OCI-M2 (cell line): ENCODE results near the gene ACTR2.
"Not testable (repeated sequence)": the region's sequence is repeated elsewhere in the genome, so short reads cannot be mapped to it uniquely, and the experiment has no call there.

Experiments
- DNase-seq: peaks from one replicate; lab custom pipeline; 2025; ENCODE audit not compliant: unreplicated experiment; lab: John Stamatoyannopoulos, UW

ACTR2 gene

GRCh38 chr2:65228263-65228750 is 676 bp downstream of the ACTR2 start:
- DNase-seq = peak; percentile 7

- no peak for DNase-seq
Observed at GRCh38 chr2:65231121-65231520, 3.5 kb downstream of the ACTR2 start.

DNA sequence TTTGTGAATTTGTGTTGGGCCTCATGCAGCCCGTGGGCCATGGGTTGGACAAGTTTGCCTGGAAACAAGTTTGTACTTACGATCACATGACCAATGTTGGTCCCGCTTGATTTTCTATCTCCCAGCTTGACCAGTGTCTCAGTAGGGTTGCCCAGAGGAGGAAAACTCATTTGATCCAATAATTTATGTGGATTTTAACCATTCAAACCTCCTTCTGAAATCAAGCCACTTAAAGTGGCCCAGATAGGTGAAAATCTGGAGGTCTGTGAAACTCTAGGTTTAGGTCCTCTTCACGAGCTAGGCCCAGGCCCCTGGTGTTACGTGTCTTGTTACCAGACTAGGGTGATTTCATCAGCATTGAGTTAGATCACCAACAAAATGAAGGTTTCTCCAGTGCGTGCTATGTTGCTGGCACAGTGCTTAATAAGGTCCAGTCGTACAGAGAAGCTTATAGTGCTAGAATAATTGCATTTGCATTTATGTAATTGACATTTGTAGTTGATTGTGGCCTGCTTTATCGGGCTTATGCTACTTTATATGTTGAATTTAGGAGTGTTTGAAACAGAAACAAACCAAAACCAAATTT is 4.4 kb downstream of the ACTR2 start:
- no peak for DNase-seq

- DNase-seq = no peak
Observed at GRCh38 chr2:65232636-65233035, 5.0 kb downstream of the ACTR2 start.

DNA sequence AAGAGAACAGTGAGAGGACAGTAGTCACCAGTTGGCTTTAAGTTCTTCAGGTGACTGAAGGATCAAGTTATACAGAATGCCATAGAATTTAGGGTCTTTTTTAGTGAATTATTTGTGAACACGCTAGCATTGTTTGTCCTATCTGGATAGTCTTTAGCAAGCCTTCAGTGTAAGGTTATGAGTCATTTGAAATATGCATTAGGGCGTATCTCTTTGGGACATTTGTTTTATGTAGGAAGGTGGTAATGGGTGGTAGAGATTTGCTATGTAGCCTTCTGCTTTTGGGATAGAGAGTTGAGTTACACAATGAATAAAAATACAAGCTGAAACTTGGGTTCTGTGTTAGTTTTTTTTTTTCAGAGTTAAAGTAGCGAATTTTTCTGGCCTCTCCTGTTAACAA is 13.0 kb downstream of the ACTR2 start:
- DNase-seq = no peak

GRCh38 chr2:65244452-65244851 is 16.8 kb downstream of the ACTR2 start:
- not testable (repeated sequence) for DNase-seq

GRCh38 chr2:65252640-65253039 is 25.0 kb downstream of the ACTR2 start:
- no peak for DNase-seq

DNA sequence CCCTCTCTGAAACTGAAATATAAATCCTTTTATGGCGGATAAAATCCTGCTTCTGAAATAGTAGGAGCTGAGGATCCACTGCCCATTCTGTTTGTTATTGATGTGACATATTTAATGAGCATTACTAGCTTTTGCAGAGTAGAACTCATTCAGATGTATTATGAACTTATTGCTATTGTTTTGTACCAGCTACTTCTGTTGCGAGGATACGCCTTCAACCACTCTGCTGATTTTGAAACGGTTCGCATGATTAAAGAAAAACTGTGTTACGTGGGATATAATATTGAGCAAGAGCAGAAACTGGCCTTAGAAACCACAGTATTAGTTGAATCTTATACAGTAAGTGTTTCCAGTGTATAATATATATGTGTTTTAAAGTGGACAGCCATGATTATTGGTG is 27.7 kb downstream of the ACTR2 start:
- no peak for DNase-seq

DNA sequence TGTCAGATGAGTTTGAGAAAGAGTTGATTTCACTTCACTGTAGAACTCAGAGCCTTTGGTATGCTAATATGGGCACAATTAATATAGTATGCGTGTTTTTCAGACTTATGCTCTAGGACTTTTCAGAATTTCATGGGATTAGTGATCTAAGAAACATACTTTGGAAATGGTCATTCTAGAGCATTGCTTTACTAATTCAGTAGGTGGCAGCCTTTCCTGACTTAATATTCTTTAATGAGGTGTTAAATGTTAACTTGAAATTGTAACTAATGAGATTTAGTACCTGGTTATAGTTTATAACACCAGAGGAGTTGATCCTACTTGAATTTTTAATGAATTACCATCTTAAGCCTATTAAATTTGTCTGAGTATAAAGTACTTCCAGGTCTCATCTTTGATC is 28.4 kb downstream of the ACTR2 start:
- no peak for DNase-seq

DNA sequence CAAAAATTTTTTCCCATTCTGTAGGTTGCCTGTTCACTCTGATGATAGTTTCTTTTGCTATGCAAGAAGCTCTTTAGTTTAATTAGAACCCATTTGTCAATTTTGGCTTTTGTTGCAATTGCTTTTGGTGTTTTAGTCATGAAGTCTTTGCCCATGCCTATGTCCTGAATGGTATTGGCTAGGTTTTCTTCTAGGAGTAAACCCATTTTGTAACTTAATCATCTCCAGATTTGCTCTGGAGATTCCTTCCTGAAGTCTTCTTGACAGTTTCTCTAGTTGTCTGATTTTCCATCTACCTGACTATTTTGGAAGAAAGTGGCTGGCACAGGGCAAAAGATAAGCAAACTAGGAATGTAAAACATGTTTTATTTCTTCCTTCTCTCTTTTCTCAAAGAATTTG is 30.2 kb downstream of the ACTR2 start:
- DNase-seq = not testable (repeated sequence)

GRCh38 chr2:65261676-65262075 is 34.0 kb downstream of the ACTR2 start:
- DNase-seq = no peak

DNA sequence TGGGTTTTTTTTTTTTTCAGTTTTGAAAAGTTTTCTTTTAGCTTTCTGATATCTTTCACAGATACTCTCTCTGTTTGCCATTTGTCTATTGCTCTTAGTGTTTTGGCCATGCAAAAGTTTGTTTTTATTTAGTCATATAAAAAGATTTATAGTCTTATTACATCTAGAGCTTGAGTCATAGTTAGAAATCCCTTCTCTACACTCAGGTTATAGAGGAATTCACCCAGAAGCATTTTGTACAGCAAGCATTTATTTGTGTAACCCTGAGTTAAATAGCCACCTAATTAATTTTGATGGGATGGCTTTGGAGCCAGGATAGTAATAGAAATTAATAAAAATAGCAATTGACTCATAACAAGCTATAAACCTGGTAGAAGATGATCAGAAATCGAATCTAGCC is 35.6 kb downstream of the ACTR2 start:
- no peak for DNase-seq

- DNase-seq = no peak
Observed at GRCh38 chr2:65263986-65264385, 36.4 kb downstream of the ACTR2 start.

DNA sequence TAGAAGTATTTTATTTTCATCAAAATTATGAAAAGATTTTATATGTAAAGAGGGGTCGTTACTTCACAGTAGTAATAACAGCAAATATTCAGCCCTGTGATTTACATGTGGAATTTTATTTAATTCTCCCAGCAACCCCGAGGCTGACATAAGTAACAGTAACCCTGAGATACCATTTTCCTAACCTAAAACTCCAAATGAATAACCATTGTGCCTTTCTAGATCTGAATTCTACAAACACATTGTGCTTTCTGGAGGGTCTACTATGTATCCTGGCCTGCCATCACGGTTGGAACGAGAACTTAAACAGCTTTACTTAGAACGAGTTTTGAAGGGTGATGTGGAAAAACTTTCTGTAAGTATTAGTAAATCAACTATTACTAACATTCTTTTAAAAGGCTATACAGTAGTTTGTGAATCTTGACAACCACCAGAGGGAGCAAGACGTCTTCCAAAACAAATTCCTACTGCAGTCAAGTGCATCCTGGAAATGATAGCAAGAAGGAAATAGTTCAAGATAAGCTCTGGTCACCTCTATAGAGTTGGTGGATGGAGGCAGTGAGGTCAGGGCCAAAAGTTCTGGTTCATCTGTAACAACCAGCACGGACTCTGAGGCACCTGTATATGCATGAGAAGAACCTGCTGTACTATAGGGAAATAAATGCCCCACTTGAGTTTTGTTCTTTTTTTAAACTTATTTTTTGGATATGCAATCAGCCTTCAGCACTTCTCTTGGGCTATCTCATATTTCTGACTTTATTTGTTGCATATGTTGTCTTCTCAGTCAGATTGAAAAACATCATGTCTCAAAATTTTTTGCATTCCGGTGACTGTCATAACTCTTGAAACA is 37.4 kb downstream of the ACTR2 start:
- no peak for DNase-seq

- DNase-seq = no peak
Observed at GRCh38 chr2:65265671-65266045, 38.0 kb downstream of the ACTR2 start.

DNA sequence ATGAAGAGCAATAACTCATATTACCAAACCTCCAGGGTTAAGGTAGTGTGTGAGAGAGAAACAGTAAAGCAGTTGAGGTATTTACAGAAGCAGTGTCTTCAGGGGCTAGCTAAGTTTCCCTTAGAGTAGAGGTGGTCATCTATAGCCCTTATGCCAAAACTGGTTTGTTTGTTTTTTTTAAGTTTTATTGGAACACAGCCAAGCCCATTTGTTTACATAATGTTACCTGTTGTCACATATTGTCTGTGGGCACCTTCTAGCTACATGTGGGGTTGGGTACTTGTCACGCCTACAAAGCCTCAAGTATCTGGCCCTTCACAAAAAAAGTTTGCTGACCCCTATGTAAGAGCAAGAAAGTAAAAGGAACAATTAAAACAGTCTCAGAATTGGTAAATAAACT is 39.4 kb downstream of the ACTR2 start:
- no peak for DNase-seq

DNA sequence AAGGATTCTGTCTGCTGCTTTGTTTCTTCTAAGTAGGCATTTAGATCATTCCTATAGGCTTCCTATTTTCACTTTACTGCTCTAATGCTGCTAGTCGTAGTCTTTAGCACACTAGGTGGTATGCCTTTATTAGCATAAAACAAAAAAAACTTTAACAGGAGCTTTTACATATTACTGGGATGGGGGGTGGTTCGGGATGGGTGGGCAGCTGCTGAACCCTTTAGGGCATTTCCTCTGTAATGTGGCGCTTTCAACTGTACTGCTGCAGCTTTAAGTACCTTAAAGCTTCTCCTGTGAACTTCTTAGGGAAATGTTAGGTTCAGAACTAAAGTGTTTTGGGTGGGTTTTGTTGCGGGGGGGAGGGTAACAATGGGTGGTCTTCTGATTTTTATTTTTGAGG is 41.3 kb downstream of the ACTR2 start:
- no peak for DNase-seq

- DNase-seq = no peak
Observed at GRCh38 chr2:65273344-65273743, 45.7 kb downstream of the ACTR2 start.

- no peak for DNase-seq
Observed at GRCh38 chr2:65275141-65275915, 47.7 kb downstream of the ACTR2 start.

GRCh38 chr2:65276609-65277008 is 49.0 kb downstream of the ACTR2 start:
- no peak for DNase-seq

DNA sequence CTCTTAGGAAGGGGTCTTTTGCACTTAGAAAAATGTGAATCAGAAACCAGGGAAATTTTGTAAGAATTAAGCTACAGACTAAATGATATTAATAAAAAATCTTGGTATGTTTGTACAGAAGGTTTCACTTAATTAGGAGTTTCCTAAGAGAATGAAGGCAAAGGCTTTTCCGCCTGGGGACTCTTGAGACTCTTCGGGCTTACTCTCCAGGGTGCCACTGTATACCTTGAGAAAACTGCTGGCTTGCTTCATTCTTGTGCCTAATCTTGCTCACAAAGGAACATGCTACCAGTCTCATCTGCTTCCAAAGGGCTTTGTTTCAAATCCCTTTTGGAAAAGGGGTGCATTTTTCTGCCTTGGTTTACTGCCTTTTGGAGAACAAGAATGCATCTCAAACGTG is 49.5 kb downstream of the ACTR2 start:
- DNase-seq = no peak
